Measurements from ENCODE around the gene HTT-AS.
"Not testable (repeated sequence)": the region's sequence is repeated elsewhere in the genome, so short reads cannot be mapped to it uniquely, and the experiment has no call there.

The HTT-AS gene

DNA sequence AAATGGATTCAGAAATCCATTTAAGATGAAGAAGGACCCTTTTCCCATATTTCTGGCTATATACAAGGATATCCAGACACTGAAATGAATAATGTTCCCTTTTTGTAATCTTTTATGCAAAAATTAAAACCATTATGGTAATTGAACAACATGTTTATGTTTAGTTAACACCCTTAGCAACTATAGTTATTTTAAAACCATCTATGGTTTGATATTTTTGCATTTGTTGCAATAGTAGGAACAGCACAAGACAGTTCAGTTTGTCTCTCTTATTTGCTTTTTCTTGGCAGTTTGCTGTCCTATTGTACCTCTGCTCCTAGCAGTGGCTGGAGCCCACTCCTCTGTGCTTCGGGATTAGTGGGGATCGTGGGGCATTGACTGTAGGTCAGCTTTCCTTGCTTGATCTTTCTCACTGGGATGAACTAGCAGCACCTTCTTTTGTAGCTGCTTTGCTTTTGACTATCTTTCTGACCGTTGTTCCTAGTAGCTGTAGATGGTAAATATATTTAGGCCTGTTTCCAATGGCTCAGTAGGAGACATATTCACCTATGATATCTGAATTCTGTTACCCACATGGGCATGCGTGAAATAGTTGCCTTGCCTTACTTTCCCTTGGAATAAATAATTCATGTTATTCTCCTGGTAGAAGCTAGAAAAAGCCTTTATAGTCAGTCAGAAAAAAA is 12.9 kb upstream of the HTT-AS start:
- DNase-seq: no peak

DNA sequence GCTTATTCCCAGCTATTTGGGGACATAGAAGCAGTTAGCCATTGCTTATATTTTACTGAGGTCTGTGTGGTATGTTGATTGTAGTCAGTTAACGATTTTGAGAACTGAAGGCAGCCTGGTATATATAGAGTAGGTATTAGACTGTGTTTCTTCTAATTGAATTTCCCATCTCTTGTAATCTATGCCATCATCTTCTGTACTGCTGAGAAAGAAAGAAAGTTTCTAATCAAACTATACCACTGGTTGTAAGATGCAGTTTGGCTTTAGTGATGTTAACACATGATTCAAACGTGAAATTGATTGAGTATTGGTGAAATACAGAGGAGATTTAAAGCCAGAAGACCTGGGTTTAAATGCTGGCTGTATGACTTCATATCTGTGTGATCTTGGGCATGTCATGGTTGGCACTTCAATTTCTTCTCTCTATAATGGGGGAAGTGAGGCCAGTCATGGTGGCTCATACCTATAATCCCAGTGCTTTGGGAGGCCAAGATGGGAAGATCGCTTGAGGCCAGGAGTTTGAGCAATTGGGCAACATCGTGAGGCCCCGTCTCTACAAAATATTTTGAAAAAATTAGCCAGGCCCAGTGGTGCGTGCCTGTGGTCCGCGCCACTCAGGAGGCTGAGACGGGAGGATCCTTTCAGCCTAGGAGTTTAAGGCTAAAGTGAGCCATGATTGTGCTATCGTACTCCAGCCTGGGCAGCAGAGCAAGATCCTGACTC is 11.8 kb upstream of the HTT-AS start:
- no peak for DNase-seq

DNA sequence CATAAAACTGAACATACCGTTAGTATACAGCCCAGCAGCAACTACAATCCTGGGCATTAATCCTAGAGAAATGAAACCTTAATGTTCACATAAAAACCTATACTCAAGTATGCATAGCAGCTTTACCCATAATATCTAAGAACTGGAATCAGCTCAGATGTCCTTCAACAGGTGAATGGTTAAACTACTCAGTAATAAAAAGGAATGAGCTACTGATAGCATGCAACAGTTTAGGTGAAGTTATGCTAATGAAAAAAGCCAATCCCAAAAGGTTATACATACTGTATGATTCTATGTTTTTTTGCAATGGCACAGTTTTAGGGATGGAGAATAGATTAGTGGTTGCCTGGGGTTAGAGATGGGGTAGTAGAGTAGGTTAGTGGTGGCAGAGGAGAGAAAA is 9.4 kb upstream of the HTT-AS start:
- DNase-seq: no peak

DNA sequence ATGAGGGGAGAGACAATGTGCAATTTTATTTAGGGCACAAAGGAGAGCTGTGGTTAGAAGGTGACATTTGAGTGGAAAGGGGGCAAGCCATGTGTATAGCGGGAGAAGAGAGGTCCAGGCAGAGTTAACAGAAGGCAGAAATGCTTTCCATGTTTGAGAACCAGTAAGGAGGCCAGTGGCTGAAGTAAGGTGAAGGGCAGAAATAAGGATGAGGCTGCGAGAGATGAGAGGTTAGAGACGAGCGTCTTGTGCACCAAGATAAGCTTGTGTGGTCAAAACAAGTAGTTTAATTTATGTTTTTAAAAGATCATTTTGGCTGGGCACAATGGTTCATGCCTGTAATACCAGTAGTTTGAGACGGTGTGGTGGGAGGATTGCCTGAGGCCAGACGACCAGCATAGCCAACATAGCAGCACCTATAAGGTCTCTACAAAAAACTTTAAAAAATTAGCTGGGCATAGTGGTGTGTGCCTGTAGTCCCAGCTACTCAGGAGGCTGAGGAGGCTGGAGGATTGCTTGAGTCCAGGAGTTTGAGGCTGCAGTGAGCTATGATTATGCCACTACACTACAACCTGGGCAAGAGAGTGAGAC is 8.7 kb upstream of the HTT-AS start:
- peak; percentile 93 for DNase-seq

DNA sequence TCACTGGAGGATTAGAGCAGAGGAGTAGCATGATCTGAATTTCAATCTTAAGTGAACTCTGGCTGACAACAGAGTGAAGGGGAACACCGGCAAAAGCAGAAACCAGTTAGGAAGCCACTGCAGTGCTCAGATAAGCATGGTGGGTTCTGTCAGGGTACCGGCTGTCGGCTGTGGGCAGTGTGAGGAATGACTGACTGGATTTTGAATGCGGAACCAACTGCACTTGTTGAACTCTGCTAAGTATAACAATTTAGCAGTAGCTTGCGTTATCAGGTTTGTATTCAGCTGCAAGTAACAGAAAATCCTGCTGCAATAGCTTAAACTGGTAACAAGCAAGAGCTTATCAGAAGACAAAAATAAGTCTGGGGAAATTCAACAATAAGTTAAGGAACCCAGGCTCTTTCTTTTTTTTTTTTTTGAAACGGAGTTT is 5.4 kb upstream of the HTT-AS start:
- peak; percentile 98 for DNase-seq

DNA sequence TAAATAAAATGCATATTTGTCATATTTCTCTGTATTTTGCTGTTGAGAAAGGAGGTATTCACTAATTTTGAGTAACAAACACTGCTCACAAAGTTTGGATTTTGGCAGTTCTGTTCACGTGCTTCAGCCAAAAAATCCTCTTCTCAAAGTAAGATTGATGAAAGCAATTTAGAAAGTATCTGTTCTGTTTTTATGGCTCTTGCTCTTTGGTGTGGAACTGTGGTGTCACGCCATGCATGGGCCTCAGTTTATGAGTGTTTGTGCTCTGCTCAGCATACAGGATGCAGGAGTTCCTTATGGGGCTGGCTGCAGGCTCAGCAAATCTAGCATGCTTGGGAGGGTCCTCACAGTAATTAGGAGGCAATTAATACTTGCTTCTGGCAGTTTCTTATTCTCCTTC is 3.5 kb upstream of the HTT-AS start:
- DNase-seq: no peak

DNA sequence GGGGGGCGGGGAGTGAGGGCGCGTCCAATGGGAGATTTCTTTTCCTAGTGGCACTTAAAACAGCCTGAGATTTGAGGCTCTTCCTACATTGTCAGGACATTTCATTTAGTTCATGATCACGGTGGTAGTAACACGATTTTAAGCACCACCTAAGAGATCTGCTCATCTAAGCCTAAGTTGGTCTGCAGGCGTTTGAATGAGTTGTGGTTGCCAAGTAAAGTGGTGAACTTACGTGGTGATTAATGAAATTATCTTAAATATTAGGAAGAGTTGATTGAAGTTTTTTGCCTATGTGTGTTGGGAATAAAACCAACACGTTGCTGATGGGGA is 1.3 kb upstream of the HTT-AS start:
- DNase-seq: no peak

DNA sequence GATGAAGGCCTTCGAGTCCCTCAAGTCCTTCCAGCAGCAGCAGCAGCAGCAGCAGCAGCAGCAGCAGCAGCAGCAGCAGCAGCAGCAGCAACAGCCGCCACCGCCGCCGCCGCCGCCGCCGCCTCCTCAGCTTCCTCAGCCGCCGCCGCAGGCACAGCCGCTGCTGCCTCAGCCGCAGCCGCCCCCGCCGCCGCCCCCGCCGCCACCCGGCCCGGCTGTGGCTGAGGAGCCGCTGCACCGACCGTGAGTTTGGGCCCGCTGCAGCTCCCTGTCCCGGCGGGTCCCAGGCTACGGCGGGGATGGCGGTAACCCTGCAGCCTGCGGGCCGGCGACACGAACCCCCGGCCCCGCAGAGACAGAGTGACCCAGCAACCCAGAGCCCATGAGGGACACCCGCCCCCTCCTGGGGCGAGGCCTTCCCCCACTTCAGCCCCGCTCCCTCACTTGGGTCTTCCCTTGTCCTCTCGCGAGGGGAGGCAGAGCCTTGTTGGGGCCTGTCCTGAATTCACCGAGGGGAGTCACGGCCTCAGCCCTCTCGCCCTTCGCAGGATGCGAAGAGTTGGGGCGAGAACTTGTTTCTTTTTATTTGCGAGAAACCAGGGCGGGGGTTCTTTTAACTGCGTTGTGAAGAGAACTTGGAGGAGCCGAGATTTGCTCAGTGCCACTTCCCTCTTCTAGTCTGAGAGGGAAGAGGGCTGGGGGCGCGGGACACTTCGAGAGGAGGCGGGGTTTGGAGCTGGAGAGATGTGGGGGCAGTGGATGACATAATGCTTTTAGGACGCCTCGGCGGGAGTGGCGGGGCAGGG is 711 bp upstream of the HTT-AS start:
- DNase-seq: peak; percentile 76

DNA sequence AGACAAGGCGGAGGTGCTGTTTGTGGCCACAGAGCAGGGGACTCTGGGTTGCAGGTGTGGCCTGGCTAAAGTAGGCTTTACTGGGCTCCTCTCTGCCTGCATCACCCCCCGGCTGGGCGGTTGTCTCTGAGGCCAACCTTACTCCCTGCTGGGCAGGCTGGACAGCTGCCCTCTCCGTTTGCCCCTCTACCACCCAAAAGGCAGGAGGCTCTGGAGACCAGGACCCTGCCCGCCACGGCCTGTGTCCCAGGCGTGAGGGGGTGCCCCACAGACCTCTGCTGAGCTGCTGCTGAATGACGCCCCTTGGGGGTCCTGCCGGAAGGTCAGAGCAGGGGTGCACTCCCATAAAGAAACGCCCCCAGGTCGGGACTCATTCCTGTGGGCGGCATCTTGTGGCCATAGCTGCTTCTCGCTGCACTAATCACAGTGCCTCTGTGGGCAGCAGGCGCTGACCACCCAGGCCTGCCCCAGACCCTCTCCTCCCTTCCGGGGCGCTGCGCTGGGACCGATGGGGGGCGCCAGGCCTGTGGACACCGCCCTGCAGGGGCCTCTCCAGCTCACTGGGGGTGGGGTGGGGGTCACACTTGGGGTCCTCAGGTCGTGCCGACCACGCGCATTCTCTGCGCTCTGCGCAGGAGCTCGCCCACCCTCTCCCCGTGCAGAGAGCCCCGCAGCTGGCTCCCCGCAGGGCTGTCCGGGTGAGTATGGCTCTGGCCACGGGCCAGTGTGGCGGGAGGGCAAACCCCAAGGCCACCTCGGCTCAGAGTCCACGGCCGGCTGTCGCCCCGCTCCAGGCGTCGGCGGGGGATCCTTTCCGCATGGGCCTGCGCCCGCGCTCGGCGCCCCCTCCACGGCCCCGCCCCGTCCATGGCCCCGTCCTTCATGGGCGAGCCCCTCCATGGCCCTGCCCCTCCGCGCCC is 920 bp downstream of the HTT-AS start:
- no peak for DNase-seq

DNA sequence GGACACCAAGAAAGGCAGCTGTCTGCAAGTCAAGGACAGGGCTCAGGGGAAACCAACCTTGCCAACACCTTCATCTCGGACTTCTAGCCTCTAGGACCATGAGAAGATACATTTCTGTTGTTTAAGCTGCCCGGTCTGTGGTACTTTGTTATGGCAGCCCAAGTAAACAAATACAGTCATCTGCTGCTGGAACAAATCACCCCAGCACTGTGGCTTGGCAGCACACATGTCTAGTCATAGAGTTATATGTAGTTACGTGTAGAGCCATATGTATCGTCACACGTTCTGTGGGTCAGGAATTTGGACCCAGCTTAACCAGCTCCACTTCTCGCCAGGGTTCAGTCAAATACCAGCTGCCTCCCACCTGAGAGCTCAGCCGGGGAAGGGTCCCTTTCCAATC is 2.5 kb downstream of the HTT-AS start:
- DNase-seq: no peak

DNA sequence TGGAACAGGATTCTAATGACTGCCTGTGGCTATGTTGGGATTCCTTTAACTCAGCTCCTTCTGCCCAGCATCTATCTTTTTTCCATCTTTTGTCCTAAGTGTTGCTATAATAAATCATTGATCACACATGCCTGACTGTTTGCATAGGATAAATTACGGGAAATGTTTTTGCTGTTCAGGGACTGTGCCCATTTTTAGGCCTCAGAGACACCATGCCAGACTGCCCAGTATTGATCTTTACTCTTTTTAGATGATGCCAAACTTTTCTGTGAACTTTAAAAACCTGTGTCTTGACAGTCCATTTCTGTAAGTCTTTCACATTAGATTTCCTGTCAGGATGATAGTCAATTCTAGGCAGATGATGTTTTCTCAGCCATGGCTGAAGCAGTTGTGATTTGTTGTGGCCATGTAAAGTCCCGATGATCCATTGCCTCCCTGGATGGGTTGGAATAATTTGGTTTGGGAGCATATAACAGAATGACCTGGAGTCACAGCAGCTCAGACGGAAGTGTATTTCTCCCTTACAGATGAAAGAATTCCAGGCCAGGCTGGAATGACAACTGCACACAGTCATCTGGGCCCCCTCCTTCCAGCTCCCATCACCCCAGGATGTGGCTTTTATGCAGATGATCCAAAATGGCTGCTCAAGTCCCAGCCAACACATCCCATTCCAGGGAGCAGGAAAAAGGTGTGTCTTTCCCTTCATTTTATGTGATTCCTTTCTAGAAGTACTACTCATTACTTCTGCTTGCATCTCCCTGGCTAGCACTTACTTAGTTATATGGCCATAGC is 3.4 kb downstream of the HTT-AS start:
- DNase-seq: no peak

DNA sequence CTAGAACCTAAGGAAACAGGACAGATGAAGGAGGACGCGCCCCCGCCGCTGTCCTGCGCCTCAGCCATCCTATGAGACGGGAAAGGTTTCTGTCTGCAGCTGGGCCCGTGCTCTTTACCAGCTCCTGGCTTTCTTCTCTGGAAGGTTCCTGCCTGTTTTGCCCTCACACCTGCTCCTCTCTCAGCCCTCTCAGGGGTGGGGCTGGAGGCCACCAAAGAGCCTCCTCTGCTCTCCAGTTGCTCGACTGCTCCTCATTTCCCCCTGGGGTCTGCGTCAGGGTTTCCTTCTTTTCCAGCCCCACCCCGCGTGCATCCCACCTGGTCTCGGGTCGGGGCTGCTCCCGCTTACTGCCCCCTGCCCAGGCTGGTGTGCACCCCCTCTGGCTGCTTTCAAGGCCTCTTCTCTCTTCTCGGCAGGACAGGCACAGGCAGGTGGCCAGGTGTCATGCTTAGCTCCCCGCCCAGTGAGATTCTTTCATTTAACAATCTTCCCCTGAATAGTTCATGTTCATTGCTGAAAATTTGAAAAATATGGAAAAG is 4.6 kb downstream of the HTT-AS start:
- DNase-seq: no peak

DNA sequence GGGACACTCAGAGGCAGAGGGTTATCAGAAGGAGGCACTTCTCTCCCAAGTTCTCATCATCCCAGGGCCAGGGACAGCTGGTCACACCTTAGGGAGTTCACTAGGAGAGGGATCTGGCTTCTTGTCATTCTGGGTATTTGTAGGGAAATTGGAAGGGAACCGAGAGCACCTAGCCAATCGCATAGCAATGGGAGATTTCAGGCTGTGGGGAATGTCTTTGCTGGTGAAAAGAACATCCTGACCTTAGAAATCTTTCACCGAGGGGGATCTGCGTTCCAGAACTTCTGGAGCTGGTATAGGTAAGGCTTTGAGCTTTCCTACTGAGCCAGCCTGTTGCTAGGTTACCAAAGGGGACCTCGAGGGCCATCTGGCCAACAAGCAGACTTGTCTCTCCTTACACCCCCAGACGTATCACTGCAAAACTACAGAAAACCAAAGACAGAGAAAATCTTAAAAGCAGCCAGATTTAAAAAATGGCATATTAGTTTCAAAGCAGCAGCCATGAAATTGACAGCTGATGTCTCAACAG is 6.8 kb downstream of the HTT-AS start:
- DNase-seq: no peak

DNA sequence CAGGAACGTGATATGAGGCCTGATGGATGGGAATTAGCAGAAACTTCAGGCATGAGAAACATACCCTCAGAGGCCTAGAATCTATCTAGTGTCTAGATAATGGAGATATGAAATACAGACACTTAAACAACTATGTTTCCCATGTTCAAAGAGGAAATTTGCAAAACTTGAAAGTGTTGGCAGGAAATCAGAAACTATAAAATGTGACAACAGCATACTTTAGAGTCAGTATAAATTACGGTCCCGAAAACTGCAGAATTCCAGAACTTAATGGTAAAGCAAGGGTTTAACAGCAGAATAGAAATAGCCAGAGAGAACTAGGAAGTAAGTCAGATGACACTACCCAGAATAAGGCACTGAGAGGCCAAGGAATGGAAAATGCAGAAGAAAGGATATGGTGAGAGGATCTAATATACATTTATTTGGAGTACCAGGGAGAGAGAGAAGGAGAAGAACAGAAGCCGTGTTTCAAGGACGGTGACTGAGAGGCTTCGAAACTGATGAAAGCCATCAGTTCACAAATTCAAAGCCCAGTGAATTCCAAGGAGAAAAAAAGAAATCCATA is 7.4 kb downstream of the HTT-AS start:
- DNase-seq: no peak

DNA sequence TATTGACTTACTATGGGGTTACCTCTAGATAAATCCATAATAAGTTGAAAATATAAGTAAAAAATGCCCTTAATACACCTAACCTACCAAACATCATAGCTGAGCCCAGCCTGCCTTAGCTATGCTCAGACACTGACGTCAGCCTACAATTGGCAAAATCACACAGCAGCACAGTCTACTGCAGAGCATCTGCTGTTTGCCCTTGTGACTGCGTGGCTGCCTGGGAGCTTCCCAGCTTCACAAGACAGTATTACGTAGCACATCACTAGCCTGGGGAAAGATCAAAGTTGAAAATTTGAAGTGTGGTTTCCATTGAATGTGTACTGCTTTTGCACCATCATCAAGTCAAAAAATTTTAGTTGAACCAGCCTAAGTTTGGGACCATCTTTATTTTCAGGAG is 8.8 kb downstream of the HTT-AS start:
- no peak for DNase-seq

DNA sequence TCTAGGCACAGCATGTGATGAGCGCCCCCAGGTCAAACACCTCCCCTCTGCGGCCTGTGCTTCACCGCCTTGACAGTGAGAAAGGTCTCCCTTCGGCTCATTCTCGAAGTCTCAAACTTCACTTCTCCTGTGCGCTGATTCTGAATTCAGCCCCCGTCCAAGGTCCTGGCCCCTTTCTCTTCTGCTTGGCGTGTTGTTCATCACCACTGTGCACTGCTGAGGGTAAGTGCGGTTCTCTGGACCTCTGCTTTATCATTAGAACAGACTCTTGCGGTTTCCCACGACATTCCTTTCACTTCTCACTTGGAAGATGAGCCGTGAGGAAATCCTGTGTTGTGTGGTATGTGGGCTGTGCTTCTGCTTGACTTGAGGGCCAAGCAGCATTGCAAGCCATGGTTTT is 11.9 kb downstream of the HTT-AS start:
- DNase-seq: peak; percentile 75

DNA sequence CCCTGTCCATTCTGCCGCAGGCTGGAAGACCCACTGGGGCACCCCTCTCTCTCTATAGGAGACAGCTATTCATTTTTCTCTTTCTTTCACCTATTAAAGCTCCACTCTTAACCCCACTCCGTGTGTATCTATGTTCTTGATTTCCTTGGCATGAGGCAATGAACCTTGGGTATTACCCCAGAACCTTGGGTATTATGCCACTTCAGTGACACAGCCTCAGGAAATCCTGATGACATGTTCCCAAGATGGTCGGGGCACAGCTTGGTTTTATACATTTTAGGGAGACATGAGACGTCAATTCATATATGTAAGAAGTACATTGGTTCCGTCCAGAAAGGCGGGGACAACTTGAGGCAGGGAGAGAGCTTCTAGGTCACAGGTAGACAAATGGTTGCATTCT is 13.4 kb downstream of the HTT-AS start:
- no peak for DNase-seq

DNA sequence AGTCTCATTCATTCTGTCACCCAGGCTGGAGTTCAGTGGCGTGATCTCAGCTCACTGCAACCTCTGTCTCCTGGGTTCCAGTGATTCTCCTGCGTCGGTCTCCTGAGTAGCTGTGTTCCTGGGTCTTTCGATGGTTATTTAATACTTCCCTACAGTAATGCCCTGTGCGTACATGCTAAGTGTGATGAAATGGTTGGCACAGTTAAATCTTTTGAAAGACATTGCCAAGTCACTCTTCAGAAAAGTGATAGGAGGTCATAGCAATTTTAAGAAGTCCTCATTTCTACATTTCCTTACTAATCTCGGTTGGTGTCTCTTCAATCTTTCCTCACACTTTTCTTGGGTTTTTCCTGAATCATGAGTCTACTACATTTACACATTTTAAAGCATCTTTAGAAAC is 14.4 kb downstream of the HTT-AS start:
- no peak for DNase-seq

DNA sequence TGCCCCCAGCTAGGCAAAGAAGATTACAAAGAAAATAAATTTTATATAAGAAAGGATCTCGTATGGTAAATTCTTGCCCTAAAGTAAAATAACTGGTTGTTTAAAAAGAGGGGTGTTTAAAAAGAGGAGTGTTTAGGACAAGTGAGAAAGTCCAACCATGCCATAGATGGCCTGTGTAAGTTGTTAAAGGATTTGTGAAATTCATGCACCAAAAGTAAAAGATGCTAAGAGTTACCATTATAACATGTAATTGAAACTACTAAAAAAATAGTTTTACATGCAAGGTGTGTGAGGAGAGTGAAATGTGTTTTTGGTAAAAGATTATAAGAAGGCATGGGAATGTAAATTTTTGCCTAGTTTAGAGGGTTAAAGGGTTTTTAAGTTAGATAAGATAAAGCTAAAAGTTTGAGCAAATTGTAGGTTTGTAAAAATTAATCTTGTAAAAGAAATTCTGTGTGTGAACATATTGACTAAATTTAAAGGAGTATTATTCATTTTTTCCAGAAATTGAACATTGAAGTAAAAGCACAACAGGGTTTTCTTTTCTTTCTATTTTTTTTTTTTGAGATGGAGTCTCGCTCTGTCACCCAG is 20.1 kb downstream of the HTT-AS start:
- DNase-seq: peak; percentile 11

DNA sequence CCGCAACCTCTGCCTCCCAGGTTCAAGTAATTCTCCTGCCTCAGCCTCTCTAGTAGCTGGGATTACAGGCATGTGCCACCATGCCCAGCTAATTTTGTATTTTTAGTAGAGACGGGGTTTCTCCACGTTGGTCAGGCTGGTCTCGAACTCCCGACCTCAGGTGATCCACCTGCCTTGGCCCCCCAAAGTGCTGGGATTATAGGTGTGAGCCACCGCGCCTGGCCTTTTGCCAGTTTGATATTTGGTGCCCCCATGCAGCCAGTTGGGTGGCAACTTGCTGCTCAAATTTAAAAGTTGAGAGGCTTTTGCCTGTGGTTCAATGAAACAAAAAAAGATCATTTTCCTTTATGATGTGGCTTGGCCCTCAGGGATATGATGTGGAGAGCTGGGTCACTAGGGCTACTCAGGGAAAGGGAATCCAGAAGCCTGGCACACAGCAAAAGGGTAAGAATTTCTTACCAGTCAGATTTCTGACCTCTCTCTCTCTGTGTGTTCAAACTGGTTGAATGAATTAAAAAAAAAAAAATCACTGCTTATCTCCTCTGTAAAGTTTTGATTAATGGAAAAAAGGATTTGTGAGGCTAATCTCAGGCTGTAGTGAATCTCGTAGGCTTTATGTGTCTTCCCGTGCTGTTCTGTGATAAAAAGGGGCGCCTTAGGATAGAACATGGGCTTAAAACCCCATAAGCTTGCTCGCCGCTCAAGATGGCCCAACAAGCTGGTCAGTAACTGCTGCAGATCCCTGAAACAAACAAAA is 23.0 kb downstream of the HTT-AS start:
- DNase-seq: not testable (repeated sequence)
